GM18907 (cell line): ENCODE measurements around the gene SDHC.
"Not testable (repeated sequence)": the region's sequence is repeated elsewhere in the genome, so short reads cannot be mapped to it uniquely, and the experiment has no call there.

Source experiments
- ATAC-seq: cut with Tn5 transposase; IDR thresholded peaks from one replicate; pipeline ENCODE4 v1.9.1; 2021; ENCODE audit warnings: mild to moderate bottlenecking, moderate library complexity; ENCODE audit not compliant: unreplicated experiment

SDHC gene

DNA sequence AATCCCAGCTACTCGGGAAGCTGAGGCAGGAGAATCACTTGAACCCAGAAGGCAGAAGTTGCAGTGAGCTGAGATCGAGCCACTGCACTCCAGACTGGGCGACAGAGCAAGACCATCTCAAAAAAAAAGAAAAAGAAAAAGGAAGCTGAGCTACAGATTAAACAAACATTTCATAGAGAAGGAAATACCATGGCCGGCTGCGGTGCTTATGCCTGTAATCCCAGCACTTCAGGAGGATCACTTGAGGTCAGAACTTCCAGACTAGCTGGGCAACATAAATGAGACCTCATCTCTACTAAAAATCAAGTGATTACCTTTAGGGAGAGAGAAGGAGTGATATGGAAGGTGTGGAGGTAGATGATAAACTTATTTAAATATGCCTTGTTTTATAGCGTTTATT is 67.5 kb downstream of the SDHC start:
- ATAC-seq = no peak

GRCh38 chr1:161382214-161383019 is 68.2 kb downstream of the SDHC start:
- peak; percentile 61 for ATAC-seq

DNA sequence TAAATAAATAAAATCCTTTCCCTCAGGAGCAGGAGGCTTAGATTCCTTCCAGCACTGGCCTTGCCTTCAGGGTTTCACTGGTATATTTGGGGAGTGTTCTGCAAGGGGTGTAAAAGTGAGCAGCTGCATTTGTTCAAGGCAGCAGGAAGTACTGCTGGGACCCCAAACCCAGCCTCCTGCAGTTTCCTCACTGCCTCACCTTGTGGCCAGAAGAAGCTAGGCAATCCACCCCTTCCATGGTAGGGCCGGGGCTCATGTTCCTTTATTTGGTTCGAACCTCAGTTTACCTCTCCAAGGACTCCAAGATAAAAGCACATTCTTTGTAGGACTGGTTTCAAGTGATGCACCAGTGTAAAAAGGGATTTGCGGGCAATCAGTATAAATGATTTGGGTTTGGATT is 74.5 kb downstream of the SDHC start:
- no peak for ATAC-seq

GRCh38 chr1:161389158-161389557 is 75.0 kb downstream of the SDHC start:
- not testable (repeated sequence) for ATAC-seq

- peak; percentile 69 for ATAC-seq
These were observed 75.7 kb downstream of the SDHC start for GRCh38 chr1:161389691-161390558.

DNA sequence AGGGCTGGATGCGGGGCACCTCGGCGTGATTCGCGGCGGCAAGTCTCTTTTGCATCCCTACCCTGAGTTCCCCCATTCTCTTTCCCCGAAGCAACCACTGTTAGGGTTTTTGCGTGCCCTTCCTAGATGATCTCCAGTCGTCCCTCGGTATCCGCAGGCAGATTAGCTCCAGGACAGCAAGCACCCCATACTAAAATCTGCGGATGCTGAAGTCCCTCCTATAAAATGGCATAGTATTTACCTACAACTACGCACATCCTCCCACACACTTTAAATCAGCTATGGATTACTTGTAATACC is 76.3 kb downstream of the SDHC start:
- no peak for ATAC-seq

DNA sequence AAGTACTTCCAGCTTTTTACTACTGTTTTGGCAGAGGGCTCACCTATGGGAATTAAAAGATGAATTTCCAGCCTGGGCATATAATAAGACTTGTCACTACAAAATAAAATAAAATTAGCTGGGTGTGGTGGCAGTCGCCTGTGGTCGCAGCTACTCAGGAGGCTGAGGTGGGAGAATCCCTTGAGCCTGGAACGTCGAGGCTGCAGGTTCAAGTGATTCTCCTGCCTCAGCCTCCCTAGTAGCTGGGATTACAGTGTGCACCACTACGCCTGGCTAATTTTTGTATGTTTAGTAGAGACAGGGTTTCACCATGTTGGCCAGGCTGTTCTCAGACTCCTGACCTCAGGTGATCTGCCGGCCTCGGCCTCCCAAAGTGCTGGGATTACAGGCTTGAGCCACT is 77.0 kb downstream of the SDHC start:
- ATAC-seq = not testable (repeated sequence)

DNA sequence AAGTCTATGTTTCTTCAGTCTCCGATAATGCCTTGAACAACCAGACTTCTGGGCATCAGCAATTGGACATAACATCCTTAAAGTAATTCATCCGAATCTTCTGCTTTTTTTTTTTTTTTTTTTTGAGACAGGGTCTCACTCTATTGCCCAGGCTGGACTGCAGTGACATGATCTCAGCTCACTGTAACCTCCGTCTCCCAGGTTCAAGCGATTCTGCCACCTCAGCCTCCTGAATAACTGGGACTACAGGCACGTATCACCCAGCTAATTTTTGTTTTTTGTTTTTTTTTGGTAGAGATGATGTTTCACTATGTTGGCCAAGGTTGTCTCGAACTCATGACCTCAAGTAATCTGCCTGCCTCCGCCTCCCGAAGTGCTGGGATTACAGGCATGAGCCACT is 77.4 kb downstream of the SDHC start:
- ATAC-seq = no peak

DNA sequence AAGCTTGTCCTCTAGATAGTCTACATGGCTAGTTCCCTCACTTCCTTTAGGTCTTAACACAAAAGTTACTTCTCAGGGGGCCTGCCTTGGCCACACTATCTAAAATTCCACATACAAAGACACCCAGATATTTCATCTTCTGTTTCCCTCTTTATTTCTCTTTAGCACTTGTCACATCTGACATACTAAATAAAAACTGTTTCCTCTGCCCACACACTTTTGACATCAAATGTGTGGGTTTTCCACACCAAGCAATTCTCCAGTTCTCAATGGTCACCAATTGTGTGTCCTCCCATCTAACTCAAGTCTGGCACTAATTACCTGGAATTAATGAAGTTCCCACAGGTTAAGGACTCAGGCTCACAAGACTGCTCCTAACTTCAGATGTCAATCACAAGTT is 79.0 kb downstream of the SDHC start:
- no peak for ATAC-seq

- ATAC-seq = not testable (repeated sequence)
These were observed 82.9 kb downstream of the SDHC start for GRCh38 chr1:161397038-161397437.

GRCh38 chr1:161398900-161399256 is 84.7 kb downstream of the SDHC start:
- ATAC-seq = no peak

DNA sequence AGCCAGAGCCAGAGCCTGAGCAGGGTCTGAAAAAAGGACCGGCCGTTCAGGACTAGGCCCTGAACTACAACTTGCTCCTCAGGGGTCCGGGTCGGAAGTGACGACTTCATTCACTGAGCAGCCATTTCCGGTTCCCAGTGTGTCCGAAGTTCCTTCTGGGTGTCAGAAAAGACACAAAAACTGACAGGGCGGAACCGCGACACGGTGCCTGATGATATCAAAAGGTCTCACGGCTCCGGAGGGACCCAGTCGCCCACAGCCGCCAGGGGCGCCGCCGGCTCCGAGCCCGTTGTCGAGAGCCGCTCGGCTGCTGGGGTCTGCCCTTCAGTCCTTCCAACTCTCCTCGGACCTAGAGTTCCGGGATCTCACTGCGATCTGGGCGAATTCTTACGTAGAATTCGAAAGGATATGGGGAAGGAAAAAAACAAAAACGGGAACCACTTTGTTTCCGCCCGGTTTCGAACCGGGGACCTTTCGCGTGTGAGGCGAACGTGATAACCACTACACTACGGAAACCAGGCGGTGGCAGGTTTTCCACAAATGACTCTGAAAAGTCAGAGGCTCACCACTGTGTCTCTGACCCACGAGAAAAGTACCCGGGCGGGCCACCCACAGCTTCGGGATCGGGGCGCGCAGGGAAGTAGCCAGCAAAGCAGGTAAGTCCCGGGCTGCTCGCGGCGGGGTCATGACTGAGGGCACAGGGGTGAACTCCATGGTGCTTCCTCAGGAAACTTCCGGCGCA is 85.2 kb downstream of the SDHC start:
- ATAC-seq = peak; percentile 75

DNA sequence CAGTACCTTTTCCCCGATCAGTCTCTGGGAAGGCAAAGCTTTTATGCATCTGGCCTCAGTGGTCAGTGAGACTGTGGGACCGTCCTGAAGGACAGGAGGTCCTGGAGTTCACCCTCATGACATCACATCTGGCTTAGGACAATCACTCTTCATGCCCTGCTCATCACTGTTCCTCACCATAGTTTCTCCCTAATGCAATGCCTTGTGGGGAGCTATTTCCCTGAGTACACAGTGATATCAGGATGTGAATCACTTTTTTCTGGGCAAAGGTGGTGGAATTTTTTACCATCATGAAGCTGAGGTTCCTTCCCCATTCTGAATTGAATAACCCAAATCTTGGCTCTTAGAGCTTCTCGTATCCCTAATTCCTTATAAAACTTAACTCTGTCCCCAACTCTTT is 88.3 kb downstream of the SDHC start:
- ATAC-seq = no peak

- no peak for ATAC-seq
These were observed 89.9 kb downstream of the SDHC start for GRCh38 chr1:161404051-161404597.

DNA sequence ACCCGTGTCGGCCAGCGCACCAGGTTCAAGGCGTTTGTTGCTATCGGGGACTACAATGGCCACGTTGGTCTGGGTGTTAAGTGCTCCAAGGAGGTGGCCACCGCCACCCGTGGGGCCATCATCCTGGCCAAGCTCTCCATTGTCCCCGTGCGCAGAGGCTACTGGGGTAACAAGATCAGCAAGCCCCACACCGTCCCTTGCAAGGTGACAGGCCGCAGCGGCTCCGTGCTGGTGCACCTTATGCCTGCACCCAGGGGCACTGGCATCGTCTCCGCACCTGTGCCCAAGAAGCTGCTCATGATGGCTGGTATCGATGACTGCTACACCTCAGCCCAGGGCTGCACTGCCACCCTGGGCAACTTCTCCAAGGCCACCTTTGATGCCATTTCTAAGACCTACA is 92.4 kb downstream of the SDHC start:
- not testable (repeated sequence) for ATAC-seq

- no peak for ATAC-seq
These were observed 93.3 kb downstream of the SDHC start for GRCh38 chr1:161407451-161407985.

- no peak for ATAC-seq
These were observed 94.4 kb downstream of the SDHC start for GRCh38 chr1:161408429-161409052.

DNA sequence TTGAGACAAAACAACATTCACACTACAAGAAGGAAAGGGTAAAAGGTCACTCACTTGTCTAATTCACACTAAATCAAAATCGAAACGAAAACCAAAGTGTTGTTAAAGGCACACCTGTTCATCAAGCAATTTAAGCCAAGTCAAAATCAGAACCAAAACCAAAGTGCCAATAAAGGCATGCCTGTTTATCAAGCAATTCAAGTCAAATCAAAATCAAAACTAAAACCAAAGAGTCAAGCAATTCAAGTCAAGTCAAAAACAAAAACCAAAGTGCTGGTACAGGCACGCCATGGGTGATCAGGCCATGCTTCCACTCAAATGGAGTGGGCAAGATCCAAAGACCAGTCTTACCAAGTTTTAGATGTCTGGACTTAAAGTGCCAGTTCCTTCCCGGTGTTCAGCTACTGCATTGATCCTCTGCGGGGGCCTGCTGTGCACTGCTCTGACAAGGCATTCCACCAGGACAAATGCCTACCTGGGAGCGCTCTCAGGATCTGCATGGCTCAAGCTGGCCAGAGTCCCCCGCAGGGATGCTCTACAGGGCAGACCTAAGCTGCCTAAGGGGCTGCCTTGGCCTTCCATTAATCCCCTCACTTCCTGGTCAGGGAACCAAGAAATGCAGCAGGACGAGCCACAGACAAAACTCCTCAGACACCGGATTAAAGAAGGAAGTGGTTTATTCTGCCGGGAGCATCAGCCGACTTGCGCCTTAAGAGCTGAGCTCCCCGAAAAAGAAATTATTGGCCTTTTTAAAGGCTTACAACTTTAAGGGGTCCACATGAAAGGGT is 95.9 kb downstream of the SDHC start:
- not testable (repeated sequence) for ATAC-seq

DNA sequence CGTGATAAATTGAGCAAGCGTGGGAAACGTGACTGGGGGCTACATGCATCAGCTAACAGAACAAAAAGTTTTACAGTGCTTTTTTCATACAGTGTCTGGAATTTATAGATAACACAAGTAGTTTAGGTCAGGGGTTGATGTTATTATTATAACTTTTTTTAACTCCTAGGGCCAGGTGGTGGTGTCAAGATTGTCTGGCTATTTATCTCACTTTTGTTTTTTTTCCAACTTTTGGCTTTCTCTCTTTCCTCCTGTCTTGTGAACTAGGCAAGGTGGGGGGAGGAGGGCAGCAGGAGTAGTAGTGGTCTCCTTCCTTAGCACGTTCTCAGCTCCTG is 96.4 kb downstream of the SDHC start:
- not testable (repeated sequence) for ATAC-seq
